Measurements from ENCODE around the gene FASLG. TPM values are rescaled to one million over a fixed set of nuclear protein-coding genes. Genes with fewer than 3 reads are reported as not detected.

FASLG gene
- total RNA-seq, 3 donors from 2014 or later (not counting 1 experiment from before 2014, with no cell fraction given), result 22.1 to 44.5 (median 24.1) TPM

DNA sequence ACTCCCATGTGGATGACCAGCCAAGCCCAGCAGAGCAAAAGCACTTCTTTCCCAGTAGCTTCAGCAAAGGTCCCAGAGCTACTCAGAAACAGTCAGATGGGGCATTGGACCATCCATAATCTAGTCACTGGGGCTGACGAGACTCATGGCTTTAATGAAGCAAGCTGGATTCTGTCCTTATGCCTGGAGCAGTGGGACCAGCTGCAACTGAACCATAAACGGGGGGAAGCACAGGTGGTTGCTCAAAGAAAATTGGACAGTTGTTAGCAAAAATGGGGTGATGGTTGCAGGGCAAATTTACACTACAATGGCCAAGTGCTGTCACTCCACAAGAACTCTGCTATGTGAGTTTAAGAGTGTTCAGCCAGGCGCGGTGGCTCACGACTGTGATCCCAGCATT, 17.4 kb upstream of the FASLG start:
- Histone ChIP-seq H3K27me3 (ENCODE audit: control insufficient read depth, insufficient read depth, low read length) (no peaks in the 10 kb centered on the region), H3K9me3 (ENCODE audit: control insufficient read depth, insufficient read depth, low read length) (no peaks in the 10 kb centered on the region), H3K4me3 (ENCODE audit: low read length) (no peak overlapping the region), H3K36me3 (ENCODE audit: control insufficient read depth, insufficient read depth, low read length) (no peaks in the 10 kb centered on the region), H3K4me1 (ENCODE audit: control insufficient read depth, insufficient read depth, low read length) (peaks cover 60% of the 10 kb centered on the region), H3K27ac (ENCODE audit: low read length) (no peak overlapping the region)
- DNase-seq (no peak), ATAC-seq (no peak)
- Mint-ChIP-seq H3K9me3 (no peaks in the 10 kb centered on the region), H3K4me1 (peaks cover 77 to 90% of the 10 kb centered on the region in 2 donors), H3K4me3 (no peak overlapping the region), H3K36me3 (no peaks in the 10 kb centered on the region), H3K27me3 (ENCODE audit: low read depth in 2 of 2) (no peaks in the 10 kb centered on the region), H3K27ac (no peak overlapping the region)
- WGBS (ENCODE audit: insufficient coverage), result 97% methylated on average over 5 of the region's 5 CpGs
- TF ChIP-seq, protein P1, sequence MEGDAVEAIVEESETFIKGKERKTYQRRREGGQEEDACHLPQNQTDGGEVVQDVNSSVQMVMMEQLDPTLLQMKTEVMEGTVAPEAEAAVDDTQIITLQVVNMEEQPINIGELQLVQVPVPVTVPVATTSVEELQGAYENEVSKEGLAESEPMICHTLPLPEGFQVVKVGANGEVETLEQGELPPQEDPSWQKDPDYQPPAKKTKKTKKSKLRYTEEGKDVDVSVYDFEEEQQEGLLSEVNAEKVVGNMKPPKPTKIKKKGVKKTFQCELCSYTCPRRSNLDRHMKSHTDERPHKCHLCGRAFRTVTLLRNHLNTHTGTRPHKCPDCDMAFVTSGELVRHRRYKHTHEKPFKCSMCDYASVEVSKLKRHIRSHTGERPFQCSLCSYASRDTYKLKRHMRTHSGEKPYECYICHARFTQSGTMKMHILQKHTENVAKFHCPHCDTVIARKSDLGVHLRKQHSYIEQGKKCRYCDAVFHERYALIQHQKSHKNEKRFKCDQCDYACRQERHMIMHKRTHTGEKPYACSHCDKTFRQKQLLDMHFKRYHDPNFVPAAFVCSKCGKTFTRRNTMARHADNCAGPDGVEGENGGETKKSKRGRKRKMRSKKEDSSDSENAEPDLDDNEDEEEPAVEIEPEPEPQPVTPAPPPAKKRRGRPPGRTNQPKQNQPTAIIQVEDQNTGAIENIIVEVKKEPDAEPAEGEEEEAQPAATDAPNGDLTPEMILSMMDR (IDR thresholded peaks at IDR 0.05), result no peak
- intact Hi-C loops (cut with micrococcal nuclease), result no loop called here

DNA sequence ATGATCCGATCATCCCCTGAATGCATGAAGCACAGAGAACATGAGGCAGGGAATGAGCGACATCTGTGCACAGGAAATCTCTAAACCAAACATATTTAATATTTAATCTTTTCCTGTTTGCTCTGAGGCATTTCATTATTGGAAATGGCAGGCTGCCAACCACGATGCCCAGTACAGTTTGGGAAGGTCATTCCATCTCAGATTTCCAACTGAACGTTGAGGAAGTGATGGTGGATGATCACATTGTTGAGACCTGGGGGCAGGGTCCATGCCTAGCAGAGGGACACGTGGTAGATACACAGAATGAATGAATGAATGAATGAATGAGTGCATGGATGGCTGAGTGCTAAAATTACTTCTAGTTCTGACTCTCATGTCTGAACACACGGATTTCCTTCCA, 15.9 kb upstream of the FASLG start:
- ATAC-seq (no peak), DNase-seq (no peak)
- WGBS (ENCODE audit: insufficient coverage), result 75% methylated on average over 6 of the region's 6 CpGs
- Mint-ChIP-seq H3K36me3 (no peaks in the 10 kb centered on the region), H3K9me3 (no peaks in the 10 kb centered on the region), H3K27ac (peak overlapping the region in 1 of 2 donors; percentile 29), H3K4me1 (peaks cover 75 to 90% of the 10 kb centered on the region in 2 donors), H3K27me3 (ENCODE audit: low read depth in 2 of 2) (no peaks in the 10 kb centered on the region), H3K4me3 (no peak overlapping the region)
- intact Hi-C loops (cut with micrococcal nuclease), result no loop called here
- Histone ChIP-seq H3K4me3 (ENCODE audit: low read length) (no peak overlapping the region), H3K36me3 (ENCODE audit: control insufficient read depth, insufficient read depth, low read length) (no peaks in the 10 kb centered on the region), H3K27ac (ENCODE audit: low read length) (no peak overlapping the region), H3K27me3 (ENCODE audit: control insufficient read depth, insufficient read depth, low read length) (no peaks in the 10 kb centered on the region), H3K9me3 (ENCODE audit: control insufficient read depth, insufficient read depth, low read length) (no peaks in the 10 kb centered on the region), H3K4me1 (ENCODE audit: control insufficient read depth, insufficient read depth, low read length) (peaks cover 62% of the 10 kb centered on the region)
- TF ChIP-seq, protein P1 (IDR thresholded peaks at IDR 0.05), result no peak

DNA sequence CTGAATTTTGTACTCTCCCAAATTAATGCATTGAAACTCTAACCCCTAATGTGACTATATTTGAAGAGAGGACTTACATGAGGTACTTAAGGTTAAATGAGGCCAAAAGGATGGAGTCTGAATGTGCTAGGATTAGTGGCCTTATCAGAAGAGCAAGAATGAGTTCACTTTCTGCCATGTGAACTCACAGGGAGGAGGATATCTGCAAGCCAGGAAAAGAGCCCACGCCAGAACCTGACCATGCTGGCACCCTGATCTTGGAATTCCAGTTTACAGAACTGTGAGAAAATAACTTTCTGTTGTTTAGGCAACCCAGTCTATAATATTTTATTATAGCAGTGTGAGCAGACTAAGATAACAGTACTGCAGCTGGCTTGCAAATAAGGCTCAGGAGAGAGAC, 12.2 kb upstream of the FASLG start:
- Mint-ChIP-seq H3K4me3 (no peak overlapping the region), H3K9me3 (no peaks in the 10 kb centered on the region), H3K4me1 (peaks cover 56 to 66% of the 10 kb centered on the region in 2 donors), H3K36me3 (no peaks in the 10 kb centered on the region), H3K27ac (peak overlapping the region; percentile 39 to 75), H3K27me3 (ENCODE audit: low read depth in 2 of 2) (no peaks in the 10 kb centered on the region)
- peak in 1 of 3 donors; percentile 8 for ATAC-seq
- no peaks in the 10 kb centered on the region for H3K27me3 ChIP-seq (ENCODE audit: control insufficient read depth, insufficient read depth, low read length)
- TF ChIP-seq, protein P1 (IDR thresholded peaks at IDR 0.05), result no peak
- WGBS (ENCODE audit: insufficient coverage), result 89% methylated on average over 1 of the region's 1 CpG
- peaks cover 35% of the 10 kb centered on the region for H3K4me1 ChIP-seq (ENCODE audit: control insufficient read depth, insufficient read depth, low read length)
- H3K27ac ChIP-seq (ENCODE audit: low read length), result peak overlapping the region; percentile 47
- intact Hi-C loops (cut with micrococcal nuclease), result loop anchor here (1.0 kb wide), 1 partner anchor 13 kb away; the partner anchor contains the start of gene FASLG
- H3K36me3 ChIP-seq (ENCODE audit: control insufficient read depth, insufficient read depth, low read length), result no peaks in the 10 kb centered on the region
- no peak for DNase-seq
- no peak overlapping the region for H3K4me3 ChIP-seq (ENCODE audit: low read length)
- no peaks in the 10 kb centered on the region for H3K9me3 ChIP-seq (ENCODE audit: control insufficient read depth, insufficient read depth, low read length)

DNA sequence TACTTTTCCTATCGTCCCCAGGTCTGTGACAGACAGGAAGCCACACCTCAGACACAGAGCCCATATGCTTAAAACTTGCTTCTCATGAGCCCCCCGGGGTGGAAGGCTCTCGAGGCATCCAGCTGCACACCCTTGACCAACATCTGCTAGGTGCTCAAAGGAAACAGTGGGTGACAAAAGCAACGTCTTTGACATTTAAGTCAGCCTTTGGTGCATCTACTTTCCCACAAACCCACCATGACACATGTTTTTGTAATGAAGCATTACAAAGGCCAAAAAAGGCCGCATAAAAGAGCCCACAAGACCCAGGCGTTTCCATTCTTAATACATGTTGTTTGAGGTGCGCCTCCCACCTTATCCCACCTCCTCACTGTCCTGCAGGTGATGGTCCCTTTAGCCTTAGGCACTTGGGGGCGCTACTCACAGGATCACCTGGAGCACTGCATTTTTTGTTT, 11.8 kb upstream of the FASLG start:
- Histone ChIP-seq H3K27ac (ENCODE audit: low read length) (peak overlapping the region; percentile 47), H3K36me3 (ENCODE audit: control insufficient read depth, insufficient read depth, low read length) (no peaks in the 10 kb centered on the region), H3K9me3 (ENCODE audit: control insufficient read depth, insufficient read depth, low read length) (no peaks in the 10 kb centered on the region), H3K4me3 (ENCODE audit: low read length) (no peak overlapping the region), H3K27me3 (ENCODE audit: control insufficient read depth, insufficient read depth, low read length) (no peaks in the 10 kb centered on the region), H3K4me1 (ENCODE audit: control insufficient read depth, insufficient read depth, low read length) (peaks cover 35% of the 10 kb centered on the region)
- peak overlapping the region; percentile 39 to 75 for H3K27ac Mint-ChIP-seq
- H3K4me1 Mint-ChIP-seq, result peaks cover 56 to 66% of the 10 kb centered on the region in 2 donors
- ATAC-seq (peak; percentile 70 to 81 (median 73)), DNase-seq (peak; percentile 28 to 61)
- WGBS (ENCODE audit: insufficient coverage), result 12% methylated on average over 8 of the region's 8 CpGs
- H3K36me3 Mint-ChIP-seq, result no peaks in the 10 kb centered on the region
- no peaks in the 10 kb centered on the region for H3K9me3 Mint-ChIP-seq
- TF ChIP-seq, protein P1 (IDR thresholded peaks at IDR 0.05), result no peak
- H3K27me3 Mint-ChIP-seq (ENCODE audit: low read depth in 2 of 2), result no peaks in the 10 kb centered on the region
- peak overlapping the region; percentile 13 for H3K4me3 Mint-ChIP-seq
- intact Hi-C loops (cut with micrococcal nuclease), result loop anchor here (1.0 kb wide), 1 partner anchor 12 kb away; the partner anchor contains the start of gene FASLG
